ENCODE results near the gene PCDHGC3. TPM values are rescaled to one million over a fixed set of nuclear protein-coding genes. Genes with fewer than 3 reads are reported as not detected.

The PCDHGC3 gene
- polyA plus RNA-seq, 1 of the 3 experiments (the other 2 are of a cell fraction), result 97.0 TPM

- CTCF ChIA-PET, result interaction anchor here (1.5 kb wide), 1 partner anchor 34 kb away, joined by 4 read pairs; no protein-coding TSS in a partner anchor
Measured at GRCh38 chr5:141490271-141490670, 14.5 kb downstream of the PCDHGC3 start.

More at GRCh38 chr5:141490271-141490670, 14.5 kb downstream of the PCDHGC3 start:
- TF ChIP-seq ELF1 (IDR thresholded peaks at IDR 0.05), result no peak
- no peak for TF ChIP-seq FOXJ3 (CRISPR knock-in tag; IDR thresholded peaks at IDR 0.05)
- no peak for TF ChIP-seq NFIC (IDR thresholded peaks at IDR 0.05; ENCODE audit: borderline replicate concordance)
- no peak for TF ChIP-seq RFX5 (IDR thresholded peaks at IDR 0.05; ENCODE audit: low read length)
- TF ChIP-seq YY1 (IDR thresholded peaks at IDR 0.05; ENCODE audit: low read depth), result no peak
- no peak for TF ChIP-seq TAF1 (IDR thresholded peaks at IDR 0.05; ENCODE audit: borderline replicate concordance, low read depth, low read length)
- TF ChIP-seq, protein P1, sequence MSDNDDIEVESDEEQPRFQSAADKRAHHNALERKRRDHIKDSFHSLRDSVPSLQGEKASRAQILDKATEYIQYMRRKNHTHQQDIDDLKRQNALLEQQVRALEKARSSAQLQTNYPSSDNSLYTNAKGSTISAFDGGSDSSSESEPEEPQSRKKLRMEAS (IDR thresholded peaks at IDR 0.05; ENCODE audit: low read depth), result no peak
- TF ChIP-seq CHD2 (IDR thresholded peaks at IDR 0.05; ENCODE audit: low read length, partially characterized antibody), result no peak
- no peak for TF ChIP-seq NRF1 (IDR thresholded peaks at IDR 0.05; ENCODE audit: low read depth, low read length)
- TF ChIP-seq POLR2AphosphoS5 (IDR thresholded peaks at IDR 0.05; ENCODE audit: low read depth, low read length), result no peak
- TF ChIP-seq GATA2 (CRISPR knock-in tag; IDR thresholded peaks at IDR 0.05), result no peak
- TF ChIP-seq FOXM1 (IDR thresholded peaks at IDR 0.05; ENCODE audit: low read depth), result no peak
- no peak for TF ChIP-seq USF1 (IDR thresholded peaks at IDR 0.05; ENCODE audit: borderline replicate concordance, low read depth)
- no peak for TF ChIP-seq SIN3A (IDR thresholded peaks at IDR 0.05; ENCODE audit: borderline replicate concordance, low read depth, low read length)
- no peak for TF ChIP-seq RXRA (IDR thresholded peaks at IDR 0.05; ENCODE audit: borderline replicate concordance, low read depth)
- TF ChIP-seq MEF2A (IDR thresholded peaks at IDR 0.05; ENCODE audit: borderline replicate concordance, low read depth), result no peak
- TF ChIP-seq TCF12 (IDR thresholded peaks at IDR 0.05), result no peak
- no peak for TF ChIP-seq USF2 (IDR thresholded peaks at IDR 0.05; ENCODE audit: borderline replicate concordance, low read depth, low read length)
- no peak for TF ChIP-seq IRF3 (IDR thresholded peaks at IDR 0.05; ENCODE audit: low read depth, low read length)
- TF ChIP-seq, protein P2, sequence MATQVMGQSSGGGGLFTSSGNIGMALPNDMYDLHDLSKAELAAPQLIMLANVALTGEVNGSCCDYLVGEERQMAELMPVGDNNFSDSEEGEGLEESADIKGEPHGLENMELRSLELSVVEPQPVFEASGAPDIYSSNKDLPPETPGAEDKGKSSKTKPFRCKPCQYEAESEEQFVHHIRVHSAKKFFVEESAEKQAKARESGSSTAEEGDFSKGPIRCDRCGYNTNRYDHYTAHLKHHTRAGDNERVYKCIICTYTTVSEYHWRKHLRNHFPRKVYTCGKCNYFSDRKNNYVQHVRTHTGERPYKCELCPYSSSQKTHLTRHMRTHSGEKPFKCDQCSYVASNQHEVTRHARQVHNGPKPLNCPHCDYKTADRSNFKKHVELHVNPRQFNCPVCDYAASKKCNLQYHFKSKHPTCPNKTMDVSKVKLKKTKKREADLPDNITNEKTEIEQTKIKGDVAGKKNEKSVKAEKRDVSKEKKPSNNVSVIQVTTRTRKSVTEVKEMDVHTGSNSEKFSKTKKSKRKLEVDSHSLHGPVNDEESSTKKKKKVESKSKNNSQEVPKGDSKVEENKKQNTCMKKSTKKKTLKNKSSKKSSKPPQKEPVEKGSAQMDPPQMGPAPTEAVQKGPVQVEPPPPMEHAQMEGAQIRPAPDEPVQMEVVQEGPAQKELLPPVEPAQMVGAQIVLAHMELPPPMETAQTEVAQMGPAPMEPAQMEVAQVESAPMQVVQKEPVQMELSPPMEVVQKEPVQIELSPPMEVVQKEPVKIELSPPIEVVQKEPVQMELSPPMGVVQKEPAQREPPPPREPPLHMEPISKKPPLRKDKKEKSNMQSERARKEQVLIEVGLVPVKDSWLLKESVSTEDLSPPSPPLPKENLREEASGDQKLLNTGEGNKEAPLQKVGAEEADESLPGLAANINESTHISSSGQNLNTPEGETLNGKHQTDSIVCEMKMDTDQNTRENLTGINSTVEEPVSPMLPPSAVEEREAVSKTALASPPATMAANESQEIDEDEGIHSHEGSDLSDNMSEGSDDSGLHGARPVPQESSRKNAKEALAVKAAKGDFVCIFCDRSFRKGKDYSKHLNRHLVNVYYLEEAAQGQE (IDR thresholded peaks at IDR 0.05; ENCODE audit: low read depth, low read length), result no peak
- WGBS (ENCODE audit: low lambda C conversion rate), result 98% methylated on average over 10 of the region's 10 CpGs
- POLR2A ChIA-PET, result no interaction called here
- H3K27me3 ChIP-seq (ENCODE audit: insufficient read depth), result no peaks in the 10 kb centered on the region
- H3K27ac ChIP-seq (ENCODE audit: low read depth in 2 of 2, low read length in 1 of 2), result peak overlapping the region in 1 of 2 experiments; percentile 75; a peak in 1 of 4 replicates
- H3K36me3 ChIP-seq (replicated peaks in 1 of 2; ENCODE audit: control insufficient read depth in 1 of 2, insufficient read depth in 2 of 2, low read length in 1 of 2), result peaks cover 16 to 61% of the 10 kb centered on the region in 2 experiments
- peaks cover 9% of the 10 kb centered on the region for H3F3A ChIP-seq (replicated peaks; ENCODE audit: insufficient read depth)
- peaks cover 29 to 36% of the 10 kb centered on the region in 2 experiments; a peak in 3 of 4 replicates for H3K4me1 ChIP-seq (ENCODE audit: control insufficient read depth in 1 of 2, insufficient read depth in 2 of 2, low read depth in 1 of 2, low read length in 1 of 2)
- no peak for DNase-seq
- H3K9me2 ChIP-seq, result no peaks in the 10 kb centered on the region
- H3K4me2 ChIP-seq, result no peak overlapping the region
- peaks cover 80% of the 10 kb centered on the region for H3K79me2 ChIP-seq (ENCODE audit: insufficient read depth)
- H3K9me3 ChIP-seq, result no peaks in the 10 kb centered on the region
- no peak overlapping the region for H2AFZ ChIP-seq (ENCODE audit: low read depth)
- no peak overlapping the region for H3K4me3 ChIP-seq (ENCODE audit: low read depth in 2 of 2, low read length in 1 of 2)
- no peak overlapping the region for H3K9ac ChIP-seq
- H4K20me1 ChIP-seq (ENCODE audit: insufficient read depth), result peaks cover 28% of the 10 kb centered on the region; the same call in 1 of the 2 replicates
